T-helper 1 cell (primary cell): ENCODE results near the gene ATP8B2.
"Not testable (repeated sequence)": the region's sequence is repeated elsewhere in the genome, so short reads cannot be mapped to it uniquely, and the experiment has no call there.

ENCODE experiments used
- DNase-seq, 5 donors: peaks; one replicate each; pipeline ENCODE4 v3.0.0-alpha.2; 2012 to 2020

The ATP8B2 gene

GRCh38 chr1:154348429-154349076 lies 23.2 kb downstream of the ATP8B2 start:
- DNase-seq = no peak

GRCh38 chr1:154349121-154349520 lies 23.8 kb downstream of the ATP8B2 start:
- DNase-seq = no peak

GRCh38 chr1:154350383-154350782 lies 25.1 kb downstream of the ATP8B2 start:
- DNase-seq = no peak

GRCh38 chr1:154351363-154352068 lies 26.2 kb downstream of the ATP8B2 start:
- DNase-seq = no peak

- no peak for DNase-seq
These were observed 26.9 kb downstream of the ATP8B2 start for GRCh38 chr1:154352245-154352580.

GRCh38 chr1:154352581-154353459 lies 27.5 kb downstream of the ATP8B2 start:
- peak in 3 of 5 donors; percentile 32 to 47 (median 34) for DNase-seq

GRCh38 chr1:154353460-154353904 lies 28.2 kb downstream of the ATP8B2 start:
- DNase-seq = peak in 1 of 5 donors; percentile 74

GRCh38 chr1:154353966-154354365 lies 28.6 kb downstream of the ATP8B2 start:
- DNase-seq = no peak

GRCh38 chr1:154358519-154358918 lies 33.2 kb downstream of the ATP8B2 start:
- DNase-seq = no peak

- no peak for DNase-seq
These were observed 35.0 kb downstream of the ATP8B2 start for GRCh38 chr1:154360288-154360687.

GRCh38 chr1:154360881-154361280 lies 35.6 kb downstream of the ATP8B2 start:
- not testable (repeated sequence) for DNase-seq

GRCh38 chr1:154361357-154361756 lies 36.0 kb downstream of the ATP8B2 start:
- DNase-seq = no peak

- no peak for DNase-seq
These were observed 46.1 kb downstream of the ATP8B2 start for GRCh38 chr1:154371436-154371835.

GRCh38 chr1:154373777-154374357 lies 48.5 kb downstream of the ATP8B2 start:
- DNase-seq = not testable (repeated sequence)

- DNase-seq = no peak
These were observed 54.0 kb downstream of the ATP8B2 start for GRCh38 chr1:154379301-154379700.

GRCh38 chr1:154384650-154385489 lies 59.5 kb downstream of the ATP8B2 start:
- no peak for DNase-seq

GRCh38 chr1:154386643-154387352 lies 61.5 kb downstream of the ATP8B2 start:
- DNase-seq = peak; percentile 46 to 70 (median 58)

GRCh38 chr1:154391086-154391770 lies 65.9 kb downstream of the ATP8B2 start:
- DNase-seq = no peak

- DNase-seq = peak in 1 of 5 donors; percentile 49
These were observed 72.8 kb downstream of the ATP8B2 start for GRCh38 chr1:154398141-154398540.

- DNase-seq = no peak
These were observed 73.4 kb downstream of the ATP8B2 start for GRCh38 chr1:154398678-154399077.

GRCh38 chr1:154400381-154400801 lies 75.1 kb downstream of the ATP8B2 start:
- DNase-seq = no peak
